Lung (tissue), 12 donors: ENCODE results near the gene UNC13A. TPM values are rescaled to one million over a fixed set of nuclear protein-coding genes. Genes with fewer than 3 reads are reported as not detected.

Experiments used
- ATAC-seq: fragments of 200-7000 bp; cut with Tn5 transposase; one replicate; pipeline ENCODE4 v1.9.1; 2020; ENCODE audit warnings: moderate number of reproducible peaks; ENCODE audit not compliant: insufficient read depth, low FRiP score
- DNase-seq, 3 donors: peaks; one replicate each; pipeline ENCODE4 v3.0.0-alpha.2; 2013 to 2017
- H3K27ac ChIP-seq, 2 donors: one replicate each; pipeline ENCODE4 v1.5.1; 2013; ENCODE audit warnings: mild to moderate bottlenecking in 2 of 2, moderate library complexity in 2 of 2, control low read depth in 1 of 2, inconsistent platforms in 1 of 2, low read depth in 1 of 2, low read length in 1 of 2
- H3K27me3 ChIP-seq, 3 donors: one replicate each; pipeline ENCODE4 v1.5.1; 2013; ENCODE audit warnings: low read length in 2 of 3; ENCODE audit not compliant: control insufficient read depth in 3 of 3, insufficient read depth in 3 of 3
- H3K36me3 ChIP-seq, 4 donors: one replicate each; pipeline ENCODE4 v1.5.1; 2013; ENCODE audit warnings: low read length in 4 of 4, mild to moderate bottlenecking in 1 of 4, moderate library complexity in 1 of 4; ENCODE audit not compliant: control insufficient read depth in 4 of 4, insufficient read depth in 4 of 4
- H3K4me1 ChIP-seq, 5 donors: one replicate each; pipeline ENCODE4 v1.5.1; 2013; ENCODE audit warnings: low read length in 5 of 5, mild to moderate bottlenecking in 2 of 5, moderate library complexity in 1 of 5; ENCODE audit not compliant: control insufficient read depth in 5 of 5, insufficient read depth in 5 of 5
- H3K4me3 ChIP-seq: one replicate; pipeline ENCODE4 v1.5.1; 2013; ENCODE audit warnings: mild to moderate bottlenecking, control low read depth, moderate library complexity
- H3K9ac ChIP-seq, 2 donors: one replicate each; pipeline ENCODE4 v1.5.1; 2013; ENCODE audit warnings: low read length in 2 of 2, control low read depth in 1 of 2; ENCODE audit not compliant: insufficient read depth in 1 of 2
- H3K9me3 ChIP-seq, 4 donors: one replicate each; pipeline ENCODE4 v1.5.1; 2013; ENCODE audit warnings: low read length in 3 of 4, mild to moderate bottlenecking in 1 of 4, moderate library complexity in 1 of 4; ENCODE audit not compliant: control insufficient read depth in 4 of 4, insufficient read depth in 3 of 4
- WGBS, 2 donors: extraction: QIAGEN DNeasy Blood & Tissue Kit; methylation state at CpG; one replicate each; pipeline ENCODE4 v1.1.7; 2013; 5-methylcytosine and 5-hydroxymethylcytosine counted together
- polyA plus RNA-seq, 2 donors: library from polyadenylated mRNA; stranded (reverse); fragments of 200-250 nt; gene quantifications; one replicate each; pipeline ENCODE4 v1.2.1, GENCODE V29; 2013
- total RNA-seq, 2 donors: library from RNA; depleted of rRNA in 1 of 2; stranded (reverse); fragments of >200 nt in 1 of 2; gene quantifications; one replicate each; pipeline ENCODE4 v1.2.1, GENCODE V29; 2014 to 2021
- TF ChIP-seq, protein P1 (sequence below): IDR thresholded peaks from 2 replicates; pipeline ENCODE4 v1.5.1; 2012; ENCODE audit warnings: mild to moderate bottlenecking; ENCODE audit errors: control extremely low read depth, extremely low read depth
- donor health status: control.
- donor health status: control.
- donor health status: Bipolar disorder and iron deficiency.
- donor health status: healthy.
- donor health status: DM: yes; HTN: yes; CAD: no.

Gene UNC13A
- total and polyA plus RNA-seq, 4 donors, result 0.14 to 0.31 (median 0.27) TPM

DNA sequence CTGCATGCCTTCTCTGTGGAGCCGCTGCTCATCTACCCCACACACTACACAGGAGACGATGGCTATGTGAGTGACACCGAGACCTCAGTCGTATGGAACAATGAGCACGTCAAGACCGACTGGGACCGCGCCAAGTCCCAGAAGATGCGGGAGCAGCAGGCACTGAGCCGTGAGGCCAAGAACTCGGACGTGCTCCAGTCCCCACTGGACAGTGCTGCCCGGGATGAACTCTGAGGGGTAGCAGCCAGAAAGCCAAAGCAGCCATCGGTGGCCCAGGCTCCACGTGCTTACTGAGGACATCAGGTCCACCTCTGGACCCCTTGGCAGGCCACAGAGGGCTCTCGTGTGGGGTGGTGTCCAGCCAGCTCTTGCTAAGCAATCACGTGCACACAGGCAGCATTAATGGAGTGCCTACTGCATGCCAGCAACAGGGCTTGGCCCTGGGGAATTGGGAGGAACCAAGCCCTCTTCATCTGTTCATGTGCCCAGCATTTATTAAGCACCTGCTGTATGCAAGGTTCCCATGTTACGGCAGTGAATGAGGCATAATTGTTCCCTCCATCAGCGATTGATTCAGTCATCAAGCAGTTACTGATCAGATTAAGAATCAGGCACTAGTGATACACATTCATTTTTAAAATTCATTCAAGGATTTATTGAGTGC lies 106.8 kb downstream of the UNC13A start:
- Histone ChIP-seq H3K27me3 (no peaks in the 10 kb centered on the region), H3K36me3 (peaks cover 6 to 54% (median 26%) of the 10 kb centered on the region in 4 donors), H3K9ac (no peak overlapping the region), H3K27ac (no peak overlapping the region), H3K9me3 (no peaks in the 10 kb centered on the region), H3K4me3 (no peak overlapping the region), H3K4me1 (peaks cover 0 to 3% (median 0%) of the 10 kb centered on the region in 5 donors)
- WGBS, 2 donors, result 88 to 93% methylated on average over 19 of the region's 19 CpGs
- TF ChIP-seq, protein P1, sequence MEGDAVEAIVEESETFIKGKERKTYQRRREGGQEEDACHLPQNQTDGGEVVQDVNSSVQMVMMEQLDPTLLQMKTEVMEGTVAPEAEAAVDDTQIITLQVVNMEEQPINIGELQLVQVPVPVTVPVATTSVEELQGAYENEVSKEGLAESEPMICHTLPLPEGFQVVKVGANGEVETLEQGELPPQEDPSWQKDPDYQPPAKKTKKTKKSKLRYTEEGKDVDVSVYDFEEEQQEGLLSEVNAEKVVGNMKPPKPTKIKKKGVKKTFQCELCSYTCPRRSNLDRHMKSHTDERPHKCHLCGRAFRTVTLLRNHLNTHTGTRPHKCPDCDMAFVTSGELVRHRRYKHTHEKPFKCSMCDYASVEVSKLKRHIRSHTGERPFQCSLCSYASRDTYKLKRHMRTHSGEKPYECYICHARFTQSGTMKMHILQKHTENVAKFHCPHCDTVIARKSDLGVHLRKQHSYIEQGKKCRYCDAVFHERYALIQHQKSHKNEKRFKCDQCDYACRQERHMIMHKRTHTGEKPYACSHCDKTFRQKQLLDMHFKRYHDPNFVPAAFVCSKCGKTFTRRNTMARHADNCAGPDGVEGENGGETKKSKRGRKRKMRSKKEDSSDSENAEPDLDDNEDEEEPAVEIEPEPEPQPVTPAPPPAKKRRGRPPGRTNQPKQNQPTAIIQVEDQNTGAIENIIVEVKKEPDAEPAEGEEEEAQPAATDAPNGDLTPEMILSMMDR, result no peak
- no peak for DNase-seq
- no peak for ATAC-seq

DNA sequence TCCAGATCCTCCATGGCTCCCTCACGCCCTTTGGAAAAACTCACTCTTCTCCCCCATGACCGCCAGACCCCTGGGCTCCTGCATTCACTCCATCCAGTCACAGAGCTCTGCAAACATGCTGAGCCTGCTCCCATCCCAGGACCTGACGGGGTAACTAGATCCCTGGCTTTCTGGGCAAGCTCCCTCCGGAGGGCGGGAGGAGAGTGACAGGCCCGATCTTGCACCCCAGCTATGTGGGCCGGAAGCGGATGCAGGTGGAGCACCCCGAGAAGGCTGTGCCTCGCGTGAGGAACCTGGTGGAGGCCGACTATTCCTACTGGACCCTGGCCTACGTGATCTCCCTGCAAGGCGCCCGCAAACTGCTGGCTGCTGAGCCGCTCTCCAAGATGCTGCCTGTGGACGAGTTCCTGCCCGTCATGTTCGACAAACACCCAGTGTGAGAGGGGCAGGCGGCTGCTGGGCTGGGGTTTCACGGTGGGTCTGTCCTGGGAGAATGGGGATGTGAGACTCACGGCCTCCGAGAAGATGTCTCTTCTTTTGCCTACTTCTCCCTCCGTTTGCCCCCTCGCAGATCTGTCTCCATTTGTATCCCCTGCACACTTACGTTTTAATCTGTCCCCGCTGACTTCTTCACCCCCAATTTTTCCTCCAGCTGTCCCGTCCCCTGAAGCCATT lies 107.5 kb downstream of the UNC13A start:
- 91 to 93% methylated on average over 28 of the region's 28 CpGs for WGBS, 2 donors
- Histone ChIP-seq H3K4me1 (peaks cover 0 to 3% (median 0%) of the 10 kb centered on the region in 5 donors), H3K27me3 (no peaks in the 10 kb centered on the region), H3K4me3 (no peak overlapping the region), H3K9me3 (no peaks in the 10 kb centered on the region), H3K36me3 (peaks cover 6 to 61% (median 31%) of the 10 kb centered on the region in 4 donors), H3K27ac (no peak overlapping the region), H3K9ac (no peak overlapping the region)
- TF ChIP-seq, protein P1, result no peak
- DNase-seq, result no peak
- ATAC-seq, result no peak

DNA sequence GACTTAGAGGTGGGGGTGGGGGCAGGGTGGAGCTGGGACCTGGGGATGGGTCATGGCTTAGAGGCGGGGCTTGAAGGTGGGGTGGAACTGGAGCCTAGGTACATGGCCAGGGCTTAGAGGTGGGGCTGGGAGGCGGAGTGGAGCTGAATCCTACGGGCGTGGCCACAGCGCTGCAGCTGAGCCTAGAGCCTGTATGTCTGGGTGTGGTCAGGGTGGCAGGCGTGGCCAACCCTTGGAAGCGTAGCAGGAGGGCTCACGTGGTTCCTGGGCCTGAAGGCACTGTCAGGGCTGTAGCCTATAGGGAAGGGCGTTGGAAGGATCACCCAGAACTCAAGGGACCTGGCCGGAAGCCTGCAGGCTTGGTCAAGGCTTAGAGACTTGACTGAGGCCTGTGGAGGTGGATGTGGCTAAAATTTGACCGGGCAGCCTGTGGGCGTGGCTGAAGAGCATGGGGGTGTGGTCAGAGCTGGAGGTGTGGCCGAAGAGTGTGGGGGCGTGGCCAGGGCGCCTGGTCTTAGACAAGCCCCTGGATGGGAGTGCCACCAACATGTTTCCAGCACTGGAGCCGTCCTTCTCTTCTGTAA lies 108.4 kb downstream of the UNC13A start:
- no peak overlapping the region for H3K27ac ChIP-seq
- H3K4me3 ChIP-seq, result no peak overlapping the region
- peaks cover 6 to 64% (median 33%) of the 10 kb centered on the region in 4 donors for H3K36me3 ChIP-seq
- ATAC-seq (peak; percentile 60), DNase-seq (peak; percentile 19 to 42 (median 34))
- H3K9me3 ChIP-seq, result no peaks in the 10 kb centered on the region
- no peak overlapping the region for H3K9ac ChIP-seq
- TF ChIP-seq, protein P1, result no peak
- WGBS, 2 donors, result 66 to 69% methylated on average over 16 of the region's 16 CpGs
- H3K4me1 ChIP-seq, result peaks cover 0 to 3% (median 0%) of the 10 kb centered on the region in 5 donors
- H3K27me3 ChIP-seq, result no peaks in the 10 kb centered on the region
